ENCODE data around the gene LILRA6. TPM values are rescaled to one million over a fixed set of nuclear protein-coding genes. Genes with fewer than 3 reads are reported as not detected.

Gene LILRA6
- total and polyA plus RNA-seq, 2 of the 13 experiments (the other 11 are each of a cell fraction or from before 2014, with no cell fraction given): not detected

DNA sequence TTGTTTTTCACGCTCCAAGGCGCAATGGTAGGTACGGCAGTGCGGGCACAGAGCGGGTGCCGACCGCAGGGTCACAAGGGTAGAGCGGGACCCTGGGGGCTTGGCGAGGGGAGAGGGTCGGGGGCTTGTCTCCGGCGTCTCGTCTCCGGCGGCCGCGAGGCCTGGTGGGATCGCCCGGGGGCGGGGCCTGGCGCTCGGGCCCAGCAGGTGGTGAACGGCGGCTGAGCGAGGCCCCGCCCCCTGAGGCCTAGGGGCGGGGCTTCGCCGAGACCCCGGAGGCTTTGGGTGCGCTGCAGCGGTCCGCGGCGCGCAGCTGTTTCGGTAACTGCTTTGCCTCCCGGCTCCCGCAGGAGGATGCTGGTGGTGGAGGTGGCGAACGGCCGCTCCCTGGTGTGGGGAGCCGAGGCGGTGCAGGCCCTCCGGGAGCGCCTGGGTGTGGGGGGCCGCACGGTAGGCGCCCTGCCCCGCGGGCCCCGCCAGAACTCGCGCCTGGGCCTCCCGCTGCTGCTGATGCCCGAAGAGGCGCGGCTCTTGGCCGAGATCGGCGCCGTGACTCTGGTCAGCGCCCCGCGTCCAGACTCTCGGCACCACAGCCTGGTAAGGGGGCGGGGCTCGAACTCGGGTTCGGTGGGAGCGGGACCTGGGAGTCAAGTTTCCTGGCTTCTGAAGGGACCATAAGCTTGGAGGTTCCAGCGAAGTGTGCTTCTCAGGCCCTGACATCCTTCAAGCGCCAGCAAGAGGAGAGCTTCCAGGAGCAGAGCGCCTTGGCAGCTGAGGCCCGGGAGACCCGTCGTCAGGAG is 51.4 kb downstream of the LILRA6 start, which contains the start of gene TSEN34 (continued):
- no peak for TF ChIP-seq HMG20A (CRISPR knock-in tag; IDR thresholded peaks at IDR 0.05; ENCODE audit: borderline replicate concordance)
- TF ChIP-seq ZNF468 (CRISPR knock-in tag; IDR thresholded peaks at IDR 0.05): 0 out of 2 replicates have a peak, but pooled peaks have one; percentile 65
- TF ChIP-seq RBAK (CRISPR knock-in tag; IDR thresholded peaks at IDR 0.05): no peak
- no peak for TF ChIP-seq SIX1 (CRISPR knock-in tag; IDR thresholded peaks at IDR 0.05; ENCODE audit: borderline replicate concordance)
- TF ChIP-seq SNAI1 (CRISPR knock-in tag; IDR thresholded peaks at IDR 0.05; ENCODE audit: borderline replicate concordance): no peak
- TF ChIP-seq ZBTB21 (CRISPR knock-in tag; IDR thresholded peaks at IDR 0.05): no peak
- no peak for TF ChIP-seq MBD4 (IDR thresholded peaks at IDR 0.05; ENCODE audit: borderline replicate concordance, low read length)
- TF ChIP-seq ARNT (IDR thresholded peaks at IDR 0.05): no peak
- peak; percentile 32; the same call in 1 of the 2 replicates for TF ChIP-seq ZBTB20 (CRISPR knock-in tag; IDR thresholded peaks at IDR 0.05; ENCODE audit: borderline replicate concordance, low read depth)
- TF ChIP-seq ZNF296 (CRISPR knock-in tag; conservative IDR thresholded peaks at IDR 0.05): peak; percentile 61; the same call in 1 of the 2 replicates
- TF ChIP-seq ZNF230 (CRISPR knock-in tag; IDR thresholded peaks at IDR 0.05): peak; percentile 26; the same call in 1 of the 2 replicates
- TF ChIP-seq ZNF782 (CRISPR knock-in tag; IDR thresholded peaks at IDR 0.05; ENCODE audit: borderline replicate concordance): no peak
- TF ChIP-seq ZBTB40 (IDR thresholded peaks at IDR 0.05): no peak
- no peak for TF ChIP-seq ZBTB40 (CRISPR knock-in tag; IDR thresholded peaks at IDR 0.05)
- no peak for TF ChIP-seq SUZ12 (IDR thresholded peaks at IDR 0.05; ENCODE audit: low read depth, low read length)
- no peak; the same call in 1 of the 2 replicates for TF ChIP-seq ZFP82 (CRISPR knock-in tag; IDR thresholded peaks at IDR 0.05; ENCODE audit: borderline replicate concordance)
- no peak for TF ChIP-seq DNMT3B (CRISPR knock-in tag; conservative IDR thresholded peaks at IDR 0.05)
- no peak for TF ChIP-seq SMYD3 (CRISPR knock-in tag; IDR thresholded peaks at IDR 0.05)
- TF ChIP-seq ZNF775 (CRISPR knock-in tag; IDR thresholded peaks at IDR 0.05; ENCODE audit: borderline replicate concordance): no peak
- no peak for TF ChIP-seq MATR3 (CRISPR knock-in tag; IDR thresholded peaks at IDR 0.05)
- TF ChIP-seq ZNF431 (CRISPR knock-in tag; IDR thresholded peaks at IDR 0.05; ENCODE audit: borderline replicate concordance, low read depth): no peak
- TF ChIP-seq SOX6 (IDR thresholded peaks at IDR 0.05): no peak
- no peak for TF ChIP-seq SOX6 (CRISPR knock-in tag; IDR thresholded peaks at IDR 0.05)
- TF ChIP-seq ETV6 (CRISPR knock-in tag; conservative IDR thresholded peaks at IDR 0.05): no peak

All from HepG2 (cell line).